HEK293 (cell line): ENCODE data around the gene NOC4L.

Source experiments
- CTCF ChIP-seq: fragments of 450-650 bp; formaldehyde crosslinking; IDR thresholded peaks from 2 replicates; pipeline ENCODE4 v1.5.1; 2016; ENCODE audit warnings: missing biosample characterization, missing genetic modification characterization
- KLF16 ChIP-seq: fragments of 450-650 bp; formaldehyde crosslinking; IDR thresholded peaks from 2 replicates; pipeline ENCODE4 v1.5.1; 2017; ENCODE audit warnings: missing biosample characterization, missing genetic modification characterization
- ZBTB1 ChIP-seq: fragments of 450-650 bp; formaldehyde crosslinking; IDR thresholded peaks from 2 replicates; pipeline ENCODE4 v1.5.1; 2016; ENCODE audit warnings: missing biosample characterization, missing genetic modification characterization
- ZBTB49 ChIP-seq: fragments of 450-650 bp; formaldehyde crosslinking; IDR thresholded peaks from 2 replicates; pipeline ENCODE4 v1.5.1; 2016; ENCODE audit warnings: missing biosample characterization, missing genetic modification characterization, low read depth
- ZFP41 ChIP-seq: fragments of 450-650 bp; formaldehyde crosslinking; IDR thresholded peaks from 2 replicates; pipeline ENCODE4 v1.5.1; 2016; ENCODE audit warnings: missing biosample characterization, missing genetic modification characterization, borderline replicate concordance
- ZNF280C ChIP-seq: fragments of 450-650 bp; formaldehyde crosslinking; IDR thresholded peaks from 2 replicates; pipeline ENCODE4 v1.5.1; 2016; ENCODE audit warnings: missing biosample characterization, missing genetic modification characterization
- ZNF549 ChIP-seq: fragments of 450-650 bp; IDR thresholded peaks from 2 replicates; pipeline ENCODE4 v1.5.1; 2018; ENCODE audit warnings: missing biosample characterization, missing genetic modification characterization, mild to moderate bottlenecking, inconsistent platforms, moderate library complexity

- TF ChIP-seq KLF16 (tag by site-specific recombination) (no peak), ZBTB49 (tag by site-specific recombination) (no peak), CTCF (no peak), ZFP41 (tag by site-specific recombination) (no peak), ZNF280C (tag by site-specific recombination) (no peak), ZBTB1 (tag by site-specific recombination) (no peak), ZNF549 (no peak)
These were observed 22.7 kb downstream of the NOC4L start for GRCh38 chr12:132166801-132167591.
